H1 (cell line): ENCODE measurements around the gene BAZ1B. TPM values are rescaled to one million over a fixed set of nuclear protein-coding genes. Genes with fewer than 3 reads are reported as not detected.

Experiments used
- CHD1 ChIP-seq: IDR thresholded peaks from 2 replicates; pipeline ENCODE4 v1.6.1; 2012; ENCODE audit warnings: low read depth, low read length, improper control_type of control experiment
- CTBP2 ChIP-seq: IDR thresholded peaks from 2 replicates; pipeline ENCODE4 v1.7.0; 2011; ENCODE audit warnings: borderline replicate concordance, mild to moderate bottlenecking, moderate library complexity, mixed read lengths, low read length; ENCODE audit not compliant: insufficient read depth, insufficient read length
- EP300 ChIP-seq, 2 experiments: IDR thresholded peaks; 1 replicate in 1 of 2; 2 replicates in 1 of 2; pipeline ENCODE4 v1.6.1; 2011 to 2012; ENCODE audit warnings: low read depth in 2 of 2, low read length in 2 of 2, mild to moderate bottlenecking in 2 of 2, borderline replicate concordance in 1 of 2, inconsistent platforms in 1 of 2, moderate library complexity in 1 of 2
- HDAC2 ChIP-seq, 2 experiments: fragments of 300-600 bp in 1 of 2; sonication (generic) in 1 of 2; IDR thresholded peaks; 2 replicates each; pipeline ENCODE4 v1.6.1; 2011 to 2012; ENCODE audit warnings: low read depth in 2 of 2, low read length in 2 of 2, mild to moderate bottlenecking in 2 of 2, moderate library complexity in 2 of 2, borderline replicate concordance in 1 of 2, inconsistent platforms in 1 of 2
- KDM1A ChIP-seq: fragments of 200-600, 300-600 bp; sonication (generic); IDR thresholded peaks from 2 replicates; pipeline ENCODE4 v1.7.1; 2016; ENCODE audit warnings: mild to moderate bottlenecking, low read length, borderline replicate concordance
- KDM4A ChIP-seq: IDR thresholded peaks from one replicate; pipeline ENCODE4 v1.7.1; 2012; ENCODE audit warnings: low read depth, mild to moderate bottlenecking, moderate library complexity, low read length, inconsistent platforms; ENCODE audit not compliant: severe bottlenecking
- MAFK ChIP-seq: IDR thresholded peaks from 2 replicates; pipeline ENCODE4 v1.6.1; 2012; ENCODE audit warnings: low read depth, mild to moderate bottlenecking, improper control_type of control experiment, low read length
- POLR2AphosphoS5 ChIP-seq: IDR thresholded peaks from 2 replicates; pipeline ENCODE4 v1.6.1; 2011; ENCODE audit warnings: low read depth, low read length
- TAF7 ChIP-seq: optimal IDR thresholded peaks from 2 replicates; pipeline ENCODE3; 2011; ENCODE audit warnings: low read depth, mild to moderate bottlenecking, inconsistent platforms, low read length, moderate library complexity, borderline replicate concordance
- polyA plus RNA-seq, 7 experiments: library from polyadenylated mRNA; depleted of rRNA in 3 of 7; stranded (reverse) in 5 of 7; unstranded in 2 of 7; fragments of >200 nt in 5 of 7; fragments of 200-250 nt in 2 of 7; gene quantifications; 1 replicate in 5 of 7; 2 replicates in 1 of 7; 4 replicates in 1 of 7; pipeline versions ENCODE4 v1.2.1 to v1.2.3, GENCODE V29; 2011 to 2013; ENCODE audit warnings: missing spikeins in 2 of 7, mixed read lengths in 2 of 7
- total RNA-seq: library from RNA; stranded (reverse); fragmentation: NEBNext Ultra II Directional; extraction: Animal tissue kit (Norgen Biotek cat#: 25700); gene quantifications from 2 replicates; pipeline ENCODE4 v1.2.1, GENCODE V29; 2021
- TF ChIP-seq, protein P1 (sequence below): IDR thresholded peaks from 2 replicates; pipeline ENCODE4 v1.6.1; 2011; ENCODE audit warnings: low read length, improper control_type of control experiment
- TF ChIP-seq, protein P2 (sequence below): IDR thresholded peaks from 2 replicates; pipeline ENCODE4 v1.6.1; 2012; ENCODE audit warnings: inconsistent platforms

Gene BAZ1B
- total and polyA plus RNA-seq, 2 of the 8 experiments (the other 6 are each of a cell fraction or from before 2014, with no cell fraction given), result 21.0 to 86.8 TPM

DNA sequence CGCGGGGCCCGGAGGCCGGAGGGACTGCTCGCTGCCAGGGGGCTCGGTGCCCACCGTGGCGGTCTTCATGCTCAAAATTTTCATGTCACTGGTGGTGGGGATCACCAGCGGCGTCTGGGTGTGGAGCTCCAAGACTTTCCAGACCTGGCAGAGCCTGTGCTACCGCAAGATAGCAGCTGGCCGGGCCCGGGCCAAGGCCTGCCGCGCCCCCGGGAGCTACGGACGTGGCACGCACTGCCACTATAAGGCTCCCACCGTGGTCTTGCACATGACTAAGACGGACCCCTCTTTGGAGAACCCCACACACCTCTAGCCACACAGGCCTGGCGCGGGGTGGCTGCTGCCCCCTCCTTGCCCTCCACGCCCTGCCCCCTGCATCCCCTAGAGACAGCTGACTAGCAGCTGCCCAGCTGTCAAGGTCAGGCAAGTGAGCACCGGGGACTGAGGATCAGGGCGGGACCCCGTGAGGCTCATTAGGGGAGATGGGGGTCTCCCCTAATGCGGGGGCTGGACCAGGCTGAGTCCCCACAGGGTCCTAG lies 86.6 kb downstream of the BAZ1B start (continued):
- TF ChIP-seq KDM4A, result no peak
- TF ChIP-seq, protein P1, sequence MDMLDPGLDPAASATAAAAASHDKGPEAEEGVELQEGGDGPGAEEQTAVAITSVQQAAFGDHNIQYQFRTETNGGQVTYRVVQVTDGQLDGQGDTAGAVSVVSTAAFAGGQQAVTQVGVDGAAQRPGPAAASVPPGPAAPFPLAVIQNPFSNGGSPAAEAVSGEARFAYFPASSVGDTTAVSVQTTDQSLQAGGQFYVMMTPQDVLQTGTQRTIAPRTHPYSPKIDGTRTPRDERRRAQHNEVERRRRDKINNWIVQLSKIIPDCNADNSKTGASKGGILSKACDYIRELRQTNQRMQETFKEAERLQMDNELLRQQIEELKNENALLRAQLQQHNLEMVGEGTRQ, result no peak
- TF ChIP-seq MAFK, result no peak
- TF ChIP-seq CHD1, result no peak
- TF ChIP-seq TAF7, result no peak
- no peak for TF ChIP-seq EP300 (IDR thresholded peaks at IDR 0.05; ENCODE audit: borderline replicate concordance in 1 of 2, low read depth in 2 of 2, low read length in 2 of 2)
- no peak for TF ChIP-seq KDM1A
- TF ChIP-seq HDAC2 (IDR thresholded peaks at IDR 0.05; ENCODE audit: borderline replicate concordance in 1 of 2, low read depth in 2 of 2, low read length in 2 of 2), result no peak
- TF ChIP-seq, protein P2, sequence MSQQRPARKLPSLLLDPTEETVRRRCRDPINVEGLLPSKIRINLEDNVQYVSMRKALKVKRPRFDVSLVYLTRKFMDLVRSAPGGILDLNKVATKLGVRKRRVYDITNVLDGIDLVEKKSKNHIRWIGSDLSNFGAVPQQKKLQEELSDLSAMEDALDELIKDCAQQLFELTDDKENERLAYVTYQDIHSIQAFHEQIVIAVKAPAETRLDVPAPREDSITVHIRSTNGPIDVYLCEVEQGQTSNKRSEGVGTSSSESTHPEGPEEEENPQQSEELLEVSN, result no peak
- TF ChIP-seq POLR2AphosphoS5, result no peak
- TF ChIP-seq CTBP2, result no peak
